Endothelial cell of umbilical vein (primary cell): ENCODE results near the gene PRIMPOL. TPM values are rescaled to one million over a fixed set of nuclear protein-coding genes. Genes with fewer than 3 reads are reported as not detected.
A peak's percentile ranks its signal among the peaks of the same experiment; 100 is the strongest.

Source experiments
- BruUV-seq: library from RNA; stranded (reverse); fragments of 400-500 nt; replicated peaks from 2 replicates; lab custom pipeline; 2021; lab: Mats Ljungman, UMichigan
- CTCF ChIA-PET: fragments of 300-600, 350-600 bp; sonication (Branson Sonifier 250); formaldehyde crosslinking; loops from one replicate; lab custom pipeline; 2021; ENCODE audit warnings: antibody characterized with exemption, inconsistent platforms; lab: Charles Lee
- POLR2A ChIA-PET: fragments of 300-600, 350-600 bp; sonication (Branson Sonifier 250); formaldehyde crosslinking; loops from one replicate; lab custom pipeline; 2021; ENCODE audit warnings: antibody characterized with exemption, inconsistent platforms; lab: Charles Lee
- DNase-seq: peaks from one replicate; pipeline ENCODE4 v3.0.0-alpha.2; 2011; ENCODE audit warnings: low read depth, low spot score
- FAIRE-seq: peaks from 2 replicates; lab custom pipeline; 2011; peaks lifted over from hg19 to GRCh38; lab: Jason Lieb, UNC
- H2AFZ ChIP-seq: 2 replicates; pipeline ENCODE4 v1.6.0; 2012; ENCODE audit warnings: low read depth, low read length, control low read depth, inconsistent platforms
- H3K27ac ChIP-seq: 2 replicates; pipeline ENCODE4 v1.5.1; 2011; ENCODE audit warnings: low read depth, mild to moderate bottlenecking, control low read depth, low read length, moderate library complexity; ENCODE audit not compliant: insufficient read depth
- H3K27me3 ChIP-seq, 2 experiments: 2 replicates each; pipeline versions ENCODE4 v1.6.0 to v1.6.1; 2011; ENCODE audit warnings: low read length in 2 of 2, mixed read lengths in 1 of 2; ENCODE audit not compliant: control insufficient read depth in 2 of 2, insufficient read depth in 2 of 2
- H3K36me3 ChIP-seq, 2 experiments: 2 replicates in 1 of 2; 3 replicates in 1 of 2; pipeline ENCODE4 v1.5.1; 2011; ENCODE audit warnings: low read length in 2 of 2, mild to moderate bottlenecking in 1 of 2, moderate library complexity in 1 of 2; ENCODE audit not compliant: control insufficient read depth in 2 of 2, insufficient read depth in 2 of 2; ENCODE audit errors: extremely low read depth in 1 of 2
- H3K4me1 ChIP-seq: 3 replicates; pipeline ENCODE4 v1.5.1; 2011; ENCODE audit warnings: mild to moderate bottlenecking, low read length; ENCODE audit not compliant: control insufficient read depth, insufficient read depth; ENCODE audit errors: extremely low read depth
- H3K4me2 ChIP-seq: 2 replicates; pipeline ENCODE4 v1.6.1; 2011; ENCODE audit warnings: low read length, control low read depth, mixed read lengths; ENCODE audit not compliant: insufficient read depth
- H3K4me3 ChIP-seq, 3 experiments: fragments of 200-600 bp in 1 of 3; sonication (generic), shearing (Covaris generic) in 1 of 3; replicated peaks in 1 of 3; 2 replicates each; pipeline ENCODE4 v1.5.1; 2011 to 2016; ENCODE audit warnings: control low read depth in 3 of 3, low read length in 3 of 3, mild to moderate bottlenecking in 2 of 3, inconsistent platforms in 1 of 3, low read depth in 1 of 3, moderate library complexity in 1 of 3; ENCODE audit not compliant: insufficient read depth in 1 of 3
- H3K79me2 ChIP-seq: 2 replicates; pipeline ENCODE4 v1.6.0; 2012; ENCODE audit warnings: low read length, inconsistent platforms; ENCODE audit not compliant: control insufficient read depth, insufficient read depth
- H3K9ac ChIP-seq: replicated peaks from 2 replicates; pipeline ENCODE3; 2011; ENCODE audit warnings: low read length, control low read depth; ENCODE audit not compliant: insufficient read depth; ENCODE audit errors: extremely low read depth
- H3K9me1 ChIP-seq: replicated peaks from 3 replicates; pipeline ENCODE4 v1.6.0; 2011; ENCODE audit warnings: mild to moderate bottlenecking, low read length; ENCODE audit not compliant: control insufficient read depth, insufficient read depth; ENCODE audit errors: extremely low read depth
- H3K9me3 ChIP-seq: replicated peaks from 2 replicates; pipeline ENCODE4 v1.5.1; 2012; ENCODE audit warnings: low read length, inconsistent platforms; ENCODE audit not compliant: control insufficient read depth, insufficient read depth
- H4K20me1 ChIP-seq: replicated peaks from 2 replicates; pipeline ENCODE3; 2011; ENCODE audit warnings: mild to moderate bottlenecking, low read length; ENCODE audit not compliant: control insufficient read depth, insufficient read depth; ENCODE audit errors: extremely low read depth
- CTCF ChIP-seq, 2 donors: IDR thresholded peaks; 1 replicate in 1 of 2; 2 replicates in 1 of 2; pipeline ENCODE4 v1.5.1; 2011; ENCODE audit warnings: low read length in 2 of 2, mild to moderate bottlenecking in 2 of 2, moderate library complexity in 2 of 2, control low read depth in 1 of 2, inconsistent platforms in 1 of 2, low read depth in 1 of 2; ENCODE audit not compliant: insufficient read depth in 1 of 2; ENCODE audit errors: extremely low read depth in 1 of 2
- EZH2 ChIP-seq: IDR thresholded peaks from 2 replicates; pipeline ENCODE4 v1.6.1; 2012; ENCODE audit warnings: borderline replicate concordance, low read depth, mild to moderate bottlenecking, moderate library complexity, low read length, inconsistent platforms; ENCODE audit not compliant: severe bottlenecking
- FOS ChIP-seq: IDR thresholded peaks from 2 replicates; pipeline ENCODE4 v1.6.1; 2011; ENCODE audit warnings: mild to moderate bottlenecking, low read length, moderate library complexity, borderline replicate concordance; ENCODE audit not compliant: insufficient read depth
- GATA2 ChIP-seq: IDR thresholded peaks from 2 replicates; pipeline ENCODE4 v1.7.0; 2011; ENCODE audit warnings: low read depth, mild to moderate bottlenecking, moderate library complexity, mixed read lengths, low read length; ENCODE audit not compliant: insufficient read length, insufficient read depth
- JUN ChIP-seq: IDR thresholded peaks from 2 replicates; pipeline ENCODE4 v1.6.1; 2011; ENCODE audit warnings: borderline replicate concordance, low read depth; ENCODE audit not compliant: insufficient read length, insufficient read depth
- MAX ChIP-seq: IDR thresholded peaks from 2 replicates; pipeline ENCODE4 v1.6.1; 2011; ENCODE audit not compliant: insufficient read depth, insufficient read length
- MYC ChIP-seq: IDR thresholded peaks from one replicate; pipeline ENCODE4 v1.6.1; 2011; ENCODE audit warnings: mild to moderate bottlenecking, low read depth, low read length
- POLR2A ChIP-seq: IDR thresholded peaks from 2 replicates; pipeline ENCODE4 v1.6.1; 2012; ENCODE audit warnings: low read depth, mild to moderate bottlenecking, control low read depth, low read length
- POLR2AphosphoS5 ChIP-seq: IDR thresholded peaks from 2 replicates; pipeline ENCODE4 v1.6.1; 2012; ENCODE audit warnings: low read depth, mild to moderate bottlenecking, control low read depth, low read length, moderate library complexity; ENCODE audit not compliant: insufficient read depth
- dilution Hi-C: fragments of 300-500 bp; cut with MboI; formaldehyde crosslinking; loops from one replicate; pipeline ENCODE4 v1.15.0; 2019; ENCODE audit warnings: low sequenced_read_pairs; ENCODE audit not compliant: extremely low pct_ligation_motif_present
- intact Hi-C: fragments of 100-400 bp; cut with micrococcal nuclease; formaldehyde crosslinking; loops from one replicate; pipeline ENCODE4 v1.10.0; 2022
- polyA plus RNA-seq, 4 experiments: library from polyadenylated mRNA; depleted of rRNA in 3 of 4; stranded (reverse) in 3 of 4; unstranded in 1 of 4; fragments of >200 nt; gene quantifications; 2 replicates each; pipeline versions ENCODE4 v1.2.1 to v1.2.3, GENCODE V29; 2011 to 2012; ENCODE audit warnings: missing spikeins in 1 of 4
- total RNA-seq: library from RNA; stranded (reverse); gene quantifications from 2 replicates; pipeline ENCODE4 v1.2.3, GENCODE V29; 2021

PRIMPOL gene
- total and polyA plus RNA-seq, 2 donors (not counting 3 experiments of a cell fraction or from before 2014, with no cell fraction given): 5.9 to 11.1 TPM

GRCh38 chr4:184731056-184731455 is 81.5 kb downstream of the PRIMPOL start:
- Histone ChIP-seq H3K9me1 (no peaks in the 10 kb centered on the region), H3K4me2 (no peak overlapping the region), H3K4me3 (no peak overlapping the region), H2AFZ (no peak overlapping the region), H3K27ac (no peak overlapping the region), H3K9me3 (no peaks in the 10 kb centered on the region), H3K9ac (no peak overlapping the region), H3K27me3 (no peaks in the 10 kb centered on the region), H3K36me3 (peaks cover 0 to 8% of the 10 kb centered on the region in 2 experiments), H3K4me1 (peaks cover 24% of the 10 kb centered on the region), H4K20me1 (no peaks in the 10 kb centered on the region), H3K79me2 (peaks cover 41% of the 10 kb centered on the region)
- POLR2A ChIA-PET: no interaction called here
- CTCF ChIA-PET: interaction anchor here (0.6 to 5.7 kb wide), 2 partner anchors 10 to 466 kb away, joined by 3 to 35 read pairs; no protein-coding TSS in a partner anchor
- DNase-seq (no peak), FAIRE-seq (no peak)
- dilution Hi-C loops: no loop called here
- no TSS peak for BruUV-seq
- TF ChIP-seq GATA2 (no peak), MAX (no peak), CTCF (IDR thresholded peaks at IDR 0.05; ENCODE audit: extremely low read depth in 1 of 2, insufficient read depth in 1 of 2, low read depth in 1 of 2, low read length in 2 of 2) (no peak)
- intact Hi-C loops: loop anchor here (5.0 kb wide), 1 partner anchor 349 kb away; no protein-coding TSS in a partner anchor

GRCh38 chr4:184732126-184732525 is 82.6 kb downstream of the PRIMPOL start:
- peak overlapping the region in 1 of 3 experiments; percentile 33 for H3K4me3 ChIP-seq

More at GRCh38 chr4:184732126-184732525, 82.6 kb downstream of the PRIMPOL start:
- DNase-seq: no peak
- no peaks in the 10 kb centered on the region for H3K27me3 ChIP-seq
- BruUV-seq: no TSS peak
- H2AFZ ChIP-seq: no peak overlapping the region
- H3K4me1 ChIP-seq: peaks cover 24% of the 10 kb centered on the region
- CTCF ChIA-PET: interaction anchor here (0.7 to 5.7 kb wide), 4 partner anchors 13 to 467 kb away, joined by 3 to 35 read pairs (median 31); partner anchors contain the start of genes CASP3 and PRIMPOL
- intact Hi-C loops (loop anchor here (5.0 kb wide), 1 partner anchor 350 kb away; no protein-coding TSS in a partner anchor), dilution Hi-C loops (no loop called here)
- H3K9me1 ChIP-seq: no peaks in the 10 kb centered on the region
- POLR2A ChIA-PET: no interaction called here
- no peaks in the 10 kb centered on the region for H4K20me1 ChIP-seq
- no peak for FAIRE-seq
- H3K36me3 ChIP-seq: peaks cover 0 to 5% of the 10 kb centered on the region in 2 experiments
- H3K9ac ChIP-seq: peak overlapping the region; percentile 89
- H3K79me2 ChIP-seq: peaks cover 36% of the 10 kb centered on the region
- H3K4me2 ChIP-seq: peak overlapping the region; percentile 65
- H3K27ac ChIP-seq: no peak overlapping the region
- TF ChIP-seq FOS (no peak), MAX (no peak), EZH2 (no peak), MYC (no peak), POLR2AphosphoS5 (no peak), POLR2A (no peak), JUN (no peak), GATA2 (no peak)
- H3K9me3 ChIP-seq: no peaks in the 10 kb centered on the region
